Hepatocyte (in vitro differentiated cells): ENCODE data around the gene NRP1. TPM values are rescaled to one million over a fixed set of nuclear protein-coding genes. Genes with fewer than 3 reads are reported as not detected.

Experiments
- DNase-seq: peaks from one replicate; pipeline ENCODE4 v3.0.0-alpha.2; 2016; ENCODE audit warnings: low spot score
- H2AFZ ChIP-seq: fragments of 200-600 bp; sonication (generic); 2 replicates; pipeline ENCODE4 v1.6.0; 2016; ENCODE audit warnings: antibody characterized with exemption, mild to moderate bottlenecking
- H3K27ac ChIP-seq: fragments of 200-600 bp; sonication (generic); 2 replicates; pipeline ENCODE4 v1.5.1; 2016; ENCODE audit warnings: mild to moderate bottlenecking
- H3K27me3 ChIP-seq: fragments of 200-600 bp; sonication (generic); 2 replicates; pipeline ENCODE4 v1.6.1; 2016
- H3K36me3 ChIP-seq: fragments of 200-600 bp; sonication (generic); replicated peaks from 2 replicates; pipeline ENCODE4 v1.5.1; 2016; ENCODE audit warnings: low read depth; ENCODE audit not compliant: insufficient read depth
- H3K4me1 ChIP-seq: fragments of 200-600 bp; sonication (generic); 2 replicates; pipeline ENCODE4 v1.5.1; 2016; ENCODE audit warnings: mild to moderate bottlenecking, moderate library complexity; ENCODE audit not compliant: insufficient read depth
- H3K4me2 ChIP-seq: fragments of 200-600 bp; sonication (generic); 2 replicates; pipeline ENCODE4 v1.6.0; 2016
- H3K4me3 ChIP-seq: fragments of 200-600 bp; sonication (generic); 2 replicates; pipeline ENCODE4 v1.5.1; 2016; ENCODE audit warnings: mild to moderate bottlenecking
- H3K79me2 ChIP-seq: fragments of 200-600 bp; sonication (generic); 2 replicates; pipeline ENCODE4 v1.6.0; 2017; ENCODE audit warnings: mild to moderate bottlenecking
- H3K9me2 ChIP-seq: fragments of 200-600 bp; sonication (generic); replicated peaks from 2 replicates; pipeline ENCODE4 v1.6.0; 2017; ENCODE audit warnings: mild to moderate bottlenecking; ENCODE audit not compliant: insufficient read depth
- H3K9me3 ChIP-seq: fragments of 200-600 bp; sonication (generic); 2 replicates; pipeline ENCODE4 v1.5.1; 2016; ENCODE audit warnings: low read depth, mild to moderate bottlenecking
- H4K20me1 ChIP-seq: fragments of 200-600 bp; sonication (generic); 2 replicates; pipeline ENCODE4 v1.6.0; 2016; ENCODE audit warnings: mild to moderate bottlenecking; ENCODE audit not compliant: insufficient read depth, poor library complexity, severe bottlenecking
- EZH2 ChIP-seq: fragments of 200-600 bp; sonication (generic); IDR thresholded peaks from 2 replicates; pipeline ENCODE4 v1.6.1; 2016; ENCODE audit warnings: antibody characterized with exemption, mild to moderate bottlenecking, borderline replicate concordance
- EZH2phosphoT487 ChIP-seq: fragments of 200-600 bp; sonication (generic); IDR thresholded peaks from one replicate; pipeline ENCODE4 v1.6.1; 2018; ENCODE audit warnings: antibody characterized with exemption, mild to moderate bottlenecking, low read depth, moderate library complexity; ENCODE audit not compliant: unreplicated experiment, severe bottlenecking
- WGBS: methylation state at CpG from one replicate; pipeline ENCODE4 v1.1.6; 2016; ENCODE audit warnings: low lambda C conversion rate; ENCODE audit errors: missing lambda C conversion rate; 5-methylcytosine and 5-hydroxymethylcytosine counted together
- polyA plus RNA-seq: library from polyadenylated mRNA; unstranded; fragments of >200 nt; fragmentation: Nextera tagmentation; extraction: Ambion mirVana; gene quantifications from 2 replicates; pipeline ENCODE4 v1.2.1, GENCODE V29; 2016
- total RNA-seq: library from RNA; depleted of rRNA; stranded (reverse); fragments of >200 nt; gene quantifications from 2 replicates; pipeline ENCODE4 v1.2.3, GENCODE V29; 2014
- TF ChIP-seq, protein P1 (sequence below): fragments of 200-600 bp; sonication (generic); IDR thresholded peaks from 2 replicates; pipeline ENCODE4 v1.5.1; 2016; ENCODE audit warnings: antibody characterized with exemption, mild to moderate bottlenecking; ENCODE audit not compliant: poor library complexity

Gene NRP1
- total and polyA plus RNA-seq, 2 experiments from 2014 or later, result 32.2 to 46.9 TPM

DNA sequence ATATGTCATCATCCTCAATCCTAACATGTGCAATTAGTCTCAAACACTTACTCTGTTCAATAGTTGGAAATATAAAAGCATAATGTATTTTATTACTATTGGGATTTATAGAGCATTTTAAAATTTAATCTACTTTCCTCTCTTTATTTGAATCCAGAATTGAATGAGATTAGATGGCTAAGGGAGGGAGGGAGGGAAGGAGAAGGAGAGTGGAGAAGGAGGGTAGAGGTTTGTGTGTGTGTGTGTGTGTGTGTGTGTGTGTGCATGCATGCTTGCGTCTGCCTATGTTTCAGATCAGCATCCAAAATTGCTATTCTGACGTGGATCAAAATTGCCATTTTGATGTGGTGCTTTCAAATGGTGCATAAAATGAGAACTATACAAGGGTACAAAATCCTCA is 90.8 kb downstream of the NRP1 start:
- H3K27me3 ChIP-seq, result no peaks in the 10 kb centered on the region
- no peak for DNase-seq
- no peak overlapping the region for H3K4me2 ChIP-seq
- no peaks in the 10 kb centered on the region for H3K9me2 ChIP-seq
- no peaks in the 10 kb centered on the region for H3K36me3 ChIP-seq
- peaks cover 18% of the 10 kb centered on the region for H3K4me1 ChIP-seq
- 86% methylated on average over 2 of the region's 2 CpGs for WGBS
- H3K27ac ChIP-seq, result no peak overlapping the region
- H3K9me3 ChIP-seq, result no peaks in the 10 kb centered on the region
- H3K4me3 ChIP-seq, result no peak overlapping the region
- H4K20me1 ChIP-seq, result no peaks in the 10 kb centered on the region
- no peaks in the 10 kb centered on the region for H3K79me2 ChIP-seq
- H2AFZ ChIP-seq, result no peak overlapping the region
- TF ChIP-seq EZH2phosphoT487, result no peak
- TF ChIP-seq, protein P1, sequence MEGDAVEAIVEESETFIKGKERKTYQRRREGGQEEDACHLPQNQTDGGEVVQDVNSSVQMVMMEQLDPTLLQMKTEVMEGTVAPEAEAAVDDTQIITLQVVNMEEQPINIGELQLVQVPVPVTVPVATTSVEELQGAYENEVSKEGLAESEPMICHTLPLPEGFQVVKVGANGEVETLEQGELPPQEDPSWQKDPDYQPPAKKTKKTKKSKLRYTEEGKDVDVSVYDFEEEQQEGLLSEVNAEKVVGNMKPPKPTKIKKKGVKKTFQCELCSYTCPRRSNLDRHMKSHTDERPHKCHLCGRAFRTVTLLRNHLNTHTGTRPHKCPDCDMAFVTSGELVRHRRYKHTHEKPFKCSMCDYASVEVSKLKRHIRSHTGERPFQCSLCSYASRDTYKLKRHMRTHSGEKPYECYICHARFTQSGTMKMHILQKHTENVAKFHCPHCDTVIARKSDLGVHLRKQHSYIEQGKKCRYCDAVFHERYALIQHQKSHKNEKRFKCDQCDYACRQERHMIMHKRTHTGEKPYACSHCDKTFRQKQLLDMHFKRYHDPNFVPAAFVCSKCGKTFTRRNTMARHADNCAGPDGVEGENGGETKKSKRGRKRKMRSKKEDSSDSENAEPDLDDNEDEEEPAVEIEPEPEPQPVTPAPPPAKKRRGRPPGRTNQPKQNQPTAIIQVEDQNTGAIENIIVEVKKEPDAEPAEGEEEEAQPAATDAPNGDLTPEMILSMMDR, result no peak
- no peak for TF ChIP-seq EZH2

DNA sequence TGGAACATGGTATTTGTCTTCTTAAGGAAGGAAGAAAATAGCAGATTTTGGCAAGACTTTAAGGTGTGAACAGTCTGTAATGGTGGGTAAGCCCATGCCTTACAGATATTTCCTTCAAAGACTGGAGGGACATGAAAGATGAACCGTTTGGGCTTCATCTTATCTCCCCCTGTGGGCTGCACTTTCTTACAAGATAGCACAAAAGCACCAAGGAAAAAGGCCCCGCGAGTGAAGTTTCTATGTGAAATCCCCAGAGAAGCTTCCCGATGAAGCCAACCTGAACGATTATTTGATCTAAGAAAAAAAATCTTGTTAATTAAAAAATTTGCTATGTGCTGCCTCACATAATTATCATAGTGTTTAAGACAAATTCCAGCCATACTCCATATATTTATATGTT is 91.5 kb downstream of the NRP1 start:
- H3K4me3 ChIP-seq, result no peak overlapping the region
- H2AFZ ChIP-seq, result no peak overlapping the region
- DNase-seq, result no peak
- H3K4me1 ChIP-seq, result peaks cover 25% of the 10 kb centered on the region
- no peaks in the 10 kb centered on the region for H3K36me3 ChIP-seq
- no peaks in the 10 kb centered on the region for H3K9me3 ChIP-seq
- no peaks in the 10 kb centered on the region for H4K20me1 ChIP-seq
- 58% methylated on average over 5 of the region's 5 CpGs for WGBS
- H3K79me2 ChIP-seq, result no peaks in the 10 kb centered on the region
- no peaks in the 10 kb centered on the region for H3K27me3 ChIP-seq
- H3K9me2 ChIP-seq, result no peaks in the 10 kb centered on the region
- no peak overlapping the region for H3K27ac ChIP-seq
- H3K4me2 ChIP-seq, result no peak overlapping the region
- TF ChIP-seq, protein P1, result no peak
- TF ChIP-seq EZH2, result no peak
- TF ChIP-seq EZH2phosphoT487, result no peak

DNA sequence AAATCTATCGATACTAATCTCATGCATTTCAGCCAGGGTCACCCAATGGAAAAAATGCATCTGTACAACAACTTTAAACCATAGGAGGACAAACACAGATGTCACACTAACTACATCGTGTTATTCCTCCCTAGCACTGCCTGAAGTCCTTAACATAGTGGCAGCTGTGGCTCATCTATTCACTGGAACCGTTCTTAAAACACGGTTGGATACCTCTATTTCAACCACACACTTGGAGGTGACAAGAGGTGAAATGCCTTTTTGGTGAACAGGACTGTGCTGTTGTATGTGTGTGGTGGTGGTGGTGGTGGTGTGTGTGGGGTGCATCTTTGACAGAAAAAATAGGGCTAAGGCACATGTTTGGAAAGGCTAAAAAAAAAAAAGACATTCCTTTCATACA is 93.1 kb downstream of the NRP1 start:
- Histone ChIP-seq H3K4me2 (no peak overlapping the region), H3K36me3 (no peaks in the 10 kb centered on the region), H3K4me1 (peaks cover 34% of the 10 kb centered on the region), H3K4me3 (no peak overlapping the region), H4K20me1 (no peaks in the 10 kb centered on the region), H3K27ac (no peak overlapping the region), H2AFZ (no peak overlapping the region), H3K27me3 (no peaks in the 10 kb centered on the region), H3K9me2 (no peaks in the 10 kb centered on the region), H3K9me3 (no peaks in the 10 kb centered on the region), H3K79me2 (no peaks in the 10 kb centered on the region)
- DNase-seq, result no peak
- TF ChIP-seq EZH2 (no peak), EZH2phosphoT487 (no peak)
- TF ChIP-seq, protein P1, result no peak
- WGBS, result 85% methylated on average over 4 of the region's 4 CpGs

DNA sequence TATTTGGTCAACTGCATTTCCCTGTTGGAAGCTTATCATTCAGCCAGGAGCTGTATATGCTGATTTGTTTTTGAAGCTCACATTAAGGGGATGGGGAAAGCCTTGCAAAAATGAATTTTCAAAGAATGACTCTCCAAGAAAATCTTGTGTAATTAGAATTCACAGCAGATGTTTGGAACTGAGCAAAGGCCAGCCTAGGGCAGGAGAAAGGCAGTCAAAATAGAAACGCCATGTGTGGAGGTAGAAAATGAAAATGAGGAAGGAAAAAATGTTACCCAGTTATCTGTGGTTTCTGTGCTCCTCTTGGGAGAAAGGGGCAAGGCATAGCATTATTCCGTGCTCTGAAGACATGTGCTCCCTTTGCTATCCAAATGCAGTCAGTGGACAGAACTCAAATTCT is 93.5 kb downstream of the NRP1 start:
- Histone ChIP-seq H4K20me1 (no peaks in the 10 kb centered on the region), H3K4me1 (peaks cover 35% of the 10 kb centered on the region), H3K9me2 (no peaks in the 10 kb centered on the region), H3K36me3 (no peaks in the 10 kb centered on the region), H2AFZ (no peak overlapping the region), H3K79me2 (no peaks in the 10 kb centered on the region), H3K4me2 (no peak overlapping the region), H3K27me3 (no peaks in the 10 kb centered on the region), H3K4me3 (no peak overlapping the region), H3K27ac (no peak overlapping the region), H3K9me3 (no peaks in the 10 kb centered on the region)
- WGBS, result 84% methylated on average over 2 of the region's 2 CpGs
- no peak for TF ChIP-seq EZH2phosphoT487
- TF ChIP-seq, protein P1, result no peak
- TF ChIP-seq EZH2, result no peak
- no peak for DNase-seq
